Adrenal gland (tissue), 5 donors: ENCODE results near the gene CEP112.

Experiments used
- POLR2A ChIP-seq, 2 donors: fragments of 450-650 bp; IDR thresholded peaks; one replicate each; pipeline ENCODE4 v1.6.1; 2017; ENCODE audit warnings: antibody characterized with exemption in 2 of 2, mild to moderate bottlenecking in 2 of 2, moderate library complexity in 1 of 2
- TF ChIP-seq, protein P1 (sequence below), 6 experiments: fragments of 450-650 bp in 4 of 6; fragments of 200-600 bp in 2 of 6; sonication (generic) in 1 of 6; IDR thresholded peaks; 1 replicate in 5 of 6; 2 replicates in 1 of 6; pipeline versions ENCODE4 v1.5.1 to v1.8.0; 2016 to 2021; ENCODE audit warnings: antibody characterized with exemption in 6 of 6, mild to moderate bottlenecking in 2 of 6, moderate library complexity in 1 of 6
- donor health status: DM: no; HTN: no; CAD: no.

- TF ChIP-seq POLR2A (IDR thresholded peaks at IDR 0.05): no peak
- TF ChIP-seq, protein P1, sequence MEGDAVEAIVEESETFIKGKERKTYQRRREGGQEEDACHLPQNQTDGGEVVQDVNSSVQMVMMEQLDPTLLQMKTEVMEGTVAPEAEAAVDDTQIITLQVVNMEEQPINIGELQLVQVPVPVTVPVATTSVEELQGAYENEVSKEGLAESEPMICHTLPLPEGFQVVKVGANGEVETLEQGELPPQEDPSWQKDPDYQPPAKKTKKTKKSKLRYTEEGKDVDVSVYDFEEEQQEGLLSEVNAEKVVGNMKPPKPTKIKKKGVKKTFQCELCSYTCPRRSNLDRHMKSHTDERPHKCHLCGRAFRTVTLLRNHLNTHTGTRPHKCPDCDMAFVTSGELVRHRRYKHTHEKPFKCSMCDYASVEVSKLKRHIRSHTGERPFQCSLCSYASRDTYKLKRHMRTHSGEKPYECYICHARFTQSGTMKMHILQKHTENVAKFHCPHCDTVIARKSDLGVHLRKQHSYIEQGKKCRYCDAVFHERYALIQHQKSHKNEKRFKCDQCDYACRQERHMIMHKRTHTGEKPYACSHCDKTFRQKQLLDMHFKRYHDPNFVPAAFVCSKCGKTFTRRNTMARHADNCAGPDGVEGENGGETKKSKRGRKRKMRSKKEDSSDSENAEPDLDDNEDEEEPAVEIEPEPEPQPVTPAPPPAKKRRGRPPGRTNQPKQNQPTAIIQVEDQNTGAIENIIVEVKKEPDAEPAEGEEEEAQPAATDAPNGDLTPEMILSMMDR (IDR thresholded peaks at IDR 0.05): no peak
These were observed 380.9 kb downstream of the CEP112 start for GRCh38 chr17:65811043-65811442.
